ENCODE results near the gene CABP7. TPM values are rescaled to one million over a fixed set of nuclear protein-coding genes. Genes with fewer than 3 reads are reported as not detected.

Gene CABP7
- total and polyA plus RNA-seq, 2 donors (not counting 3 experiments of a cell fraction or from before 2014, with no cell fraction given) = not detected

DNA sequence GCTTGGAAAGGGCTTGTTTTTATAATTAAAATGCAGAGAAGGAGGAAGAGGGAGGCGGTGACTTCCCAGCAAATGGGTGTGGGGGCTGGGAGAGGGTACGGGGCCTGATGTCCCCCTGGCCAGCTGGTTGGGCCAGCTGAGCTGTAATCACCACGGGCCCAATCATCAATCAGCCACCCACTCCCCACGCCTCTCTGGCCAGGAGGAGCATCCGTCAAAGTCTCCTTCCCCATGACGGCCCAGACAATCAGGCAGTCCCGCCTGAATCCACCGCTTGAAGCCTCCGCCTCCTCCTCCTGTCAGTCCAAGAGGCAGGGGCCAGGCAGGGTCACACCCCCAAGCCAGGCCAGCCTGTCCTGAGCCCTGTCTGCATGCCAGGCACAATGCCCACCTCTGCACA lies 13.3 kb upstream of the CABP7 start:
- no peak overlapping the region for H3K27ac ChIP-seq (ENCODE audit: insufficient read depth, low read depth, low read length)
- dilution Hi-C loops (cut with MboI; ENCODE audit: extremely low pct_ligation_motif_present, low sequenced_read_pairs) = no loop called here
- peaks cover 3% of the 10 kb centered on the region for H3K4me1 ChIP-seq (ENCODE audit: control insufficient read depth, extremely low read depth, insufficient read depth, low read length)
- H3K4me3 ChIP-seq (replicated peaks in 1 of 3; ENCODE audit: insufficient read depth in 1 of 3, low read depth in 1 of 3, low read length in 3 of 3) = no peak overlapping the region
- no peak overlapping the region for H3K9ac ChIP-seq (replicated peaks; ENCODE audit: extremely low read depth, insufficient read depth, low read length)
- H2AFZ ChIP-seq (ENCODE audit: low read depth, low read length) = no peak overlapping the region
- POLR2A ChIA-PET = no interaction called here
- peaks cover 15% of the 10 kb centered on the region in 2 experiments for H3K27me3 ChIP-seq (ENCODE audit: control insufficient read depth in 2 of 2, insufficient read depth in 2 of 2, low read length in 2 of 2)
- no TSS peak for BruUV-seq (replicated peaks)
- H3K79me2 ChIP-seq (ENCODE audit: control insufficient read depth, insufficient read depth, low read length) = no peaks in the 10 kb centered on the region
- intact Hi-C loops (cut with micrococcal nuclease) = no loop called here
- no peaks in the 10 kb centered on the region for H3K9me1 ChIP-seq (replicated peaks; ENCODE audit: control insufficient read depth, extremely low read depth, insufficient read depth, low read length)
- DNase-seq (ENCODE audit: low read depth, low spot score) (no peak), FAIRE-seq (no peak)
- TF ChIP-seq, protein P1, sequence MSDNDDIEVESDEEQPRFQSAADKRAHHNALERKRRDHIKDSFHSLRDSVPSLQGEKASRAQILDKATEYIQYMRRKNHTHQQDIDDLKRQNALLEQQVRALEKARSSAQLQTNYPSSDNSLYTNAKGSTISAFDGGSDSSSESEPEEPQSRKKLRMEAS (IDR thresholded peaks at IDR 0.05; ENCODE audit: insufficient read depth, insufficient read length) = no peak
- no peak for TF ChIP-seq JUN (IDR thresholded peaks at IDR 0.05; ENCODE audit: borderline replicate concordance, insufficient read depth, insufficient read length, low read depth)
- TF ChIP-seq POLR2AphosphoS5 (IDR thresholded peaks at IDR 0.05; ENCODE audit: insufficient read depth, low read depth, low read length) = no peak
- TF ChIP-seq MYC (IDR thresholded peaks at IDR 0.05; ENCODE audit: low read depth, low read length) = no peak
- no peak overlapping the region for H3K4me2 ChIP-seq (ENCODE audit: insufficient read depth, low read length)
- H3K36me3 ChIP-seq (ENCODE audit: control insufficient read depth in 2 of 2, extremely low read depth in 1 of 2, insufficient read depth in 2 of 2, low read length in 2 of 2) = no peaks in the 10 kb centered on the region
- H3K9me3 ChIP-seq (replicated peaks; ENCODE audit: control insufficient read depth, insufficient read depth, low read length) = no peaks in the 10 kb centered on the region
- CTCF ChIA-PET = interaction anchor here (1.6 to 2.3 kb wide), 2 partner anchors 17 to 382 kb away, joined by 4 to 9 read pairs; no protein-coding TSS in a partner anchor
- no peaks in the 10 kb centered on the region for H4K20me1 ChIP-seq (replicated peaks; ENCODE audit: control insufficient read depth, extremely low read depth, insufficient read depth, low read length)

DNA sequence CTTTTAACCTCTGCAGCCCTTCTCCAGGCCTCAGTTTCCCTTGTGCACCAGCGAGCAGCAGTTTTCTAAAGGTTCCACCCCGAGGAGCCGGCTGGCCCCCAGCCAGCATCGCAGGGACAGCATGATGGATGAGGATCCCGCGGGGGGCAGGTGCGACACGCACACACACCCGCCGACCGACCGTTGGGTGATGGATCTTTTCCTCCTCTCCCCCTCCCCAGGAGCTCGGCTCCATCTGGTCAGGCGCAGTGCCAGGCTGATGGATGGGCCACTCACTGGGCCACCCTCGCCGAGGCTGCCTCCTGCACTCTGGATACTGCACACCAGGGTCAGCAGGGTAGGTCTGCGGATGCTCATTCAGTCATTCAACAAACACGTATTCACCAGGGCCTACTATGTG lies 12.8 kb upstream of the CABP7 start:
- H3K9me1 ChIP-seq (replicated peaks; ENCODE audit: control insufficient read depth, extremely low read depth, insufficient read depth, low read length) = no peaks in the 10 kb centered on the region
- CTCF ChIA-PET = interaction anchor here (1.6 kb wide), 1 partner anchor 17 kb away, joined by 4 read pairs; no protein-coding TSS in a partner anchor
- H2AFZ ChIP-seq (ENCODE audit: low read depth, low read length) = no peak overlapping the region
- BruUV-seq (replicated peaks) = no TSS peak
- FAIRE-seq (no peak), DNase-seq (ENCODE audit: low read depth, low spot score) (no peak)
- H3K27me3 ChIP-seq (ENCODE audit: control insufficient read depth in 2 of 2, insufficient read depth in 2 of 2, low read length in 2 of 2) = peaks cover 15% of the 10 kb centered on the region in 2 experiments
- no peaks in the 10 kb centered on the region for H3K9me3 ChIP-seq (replicated peaks; ENCODE audit: control insufficient read depth, insufficient read depth, low read length)
- H3K36me3 ChIP-seq (ENCODE audit: control insufficient read depth in 2 of 2, extremely low read depth in 1 of 2, insufficient read depth in 2 of 2, low read length in 2 of 2) = no peaks in the 10 kb centered on the region
- POLR2A ChIA-PET = no interaction called here
- dilution Hi-C loops (cut with MboI; ENCODE audit: extremely low pct_ligation_motif_present, low sequenced_read_pairs) = no loop called here
- H3K4me3 ChIP-seq (replicated peaks in 1 of 3; ENCODE audit: insufficient read depth in 1 of 3, low read depth in 1 of 3, low read length in 3 of 3) = no peak overlapping the region
- no peak overlapping the region for H3K9ac ChIP-seq (replicated peaks; ENCODE audit: extremely low read depth, insufficient read depth, low read length)
- no peak overlapping the region for H3K27ac ChIP-seq (ENCODE audit: insufficient read depth, low read depth, low read length)
- no peaks in the 10 kb centered on the region for H3K4me1 ChIP-seq (ENCODE audit: control insufficient read depth, extremely low read depth, insufficient read depth, low read length)
- no peak overlapping the region for H3K4me2 ChIP-seq (ENCODE audit: insufficient read depth, low read length)
- TF ChIP-seq GATA2 (IDR thresholded peaks at IDR 0.05; ENCODE audit: insufficient read depth, insufficient read length, low read depth, low read length) (no peak), POLR2A (IDR thresholded peaks at IDR 0.05; ENCODE audit: low read depth, low read length) (no peak), EZH2 (IDR thresholded peaks at IDR 0.05; ENCODE audit: borderline replicate concordance, low read depth, low read length, severe bottlenecking) (no peak), FOS (IDR thresholded peaks at IDR 0.05; ENCODE audit: borderline replicate concordance, insufficient read depth, low read length) (no peak), JUN (IDR thresholded peaks at IDR 0.05; ENCODE audit: borderline replicate concordance, insufficient read depth, insufficient read length, low read depth) (no peak)
- TF ChIP-seq, protein P1 (IDR thresholded peaks at IDR 0.05; ENCODE audit: insufficient read depth, insufficient read length) = no peak
- TF ChIP-seq, protein P2, sequence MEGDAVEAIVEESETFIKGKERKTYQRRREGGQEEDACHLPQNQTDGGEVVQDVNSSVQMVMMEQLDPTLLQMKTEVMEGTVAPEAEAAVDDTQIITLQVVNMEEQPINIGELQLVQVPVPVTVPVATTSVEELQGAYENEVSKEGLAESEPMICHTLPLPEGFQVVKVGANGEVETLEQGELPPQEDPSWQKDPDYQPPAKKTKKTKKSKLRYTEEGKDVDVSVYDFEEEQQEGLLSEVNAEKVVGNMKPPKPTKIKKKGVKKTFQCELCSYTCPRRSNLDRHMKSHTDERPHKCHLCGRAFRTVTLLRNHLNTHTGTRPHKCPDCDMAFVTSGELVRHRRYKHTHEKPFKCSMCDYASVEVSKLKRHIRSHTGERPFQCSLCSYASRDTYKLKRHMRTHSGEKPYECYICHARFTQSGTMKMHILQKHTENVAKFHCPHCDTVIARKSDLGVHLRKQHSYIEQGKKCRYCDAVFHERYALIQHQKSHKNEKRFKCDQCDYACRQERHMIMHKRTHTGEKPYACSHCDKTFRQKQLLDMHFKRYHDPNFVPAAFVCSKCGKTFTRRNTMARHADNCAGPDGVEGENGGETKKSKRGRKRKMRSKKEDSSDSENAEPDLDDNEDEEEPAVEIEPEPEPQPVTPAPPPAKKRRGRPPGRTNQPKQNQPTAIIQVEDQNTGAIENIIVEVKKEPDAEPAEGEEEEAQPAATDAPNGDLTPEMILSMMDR (IDR thresholded peaks at IDR 0.05; ENCODE audit: extremely low read depth in 1 of 2, insufficient read depth in 1 of 2, low read depth in 1 of 2, low read length in 2 of 2) = no peak
- intact Hi-C loops (cut with micrococcal nuclease) = no loop called here
- H4K20me1 ChIP-seq (replicated peaks; ENCODE audit: control insufficient read depth, extremely low read depth, insufficient read depth, low read length) = no peaks in the 10 kb centered on the region
- no peaks in the 10 kb centered on the region for H3K79me2 ChIP-seq (ENCODE audit: control insufficient read depth, insufficient read depth, low read length)

Measured in endothelial cell of umbilical vein (primary cell).